Endodermal cell (in vitro differentiated cells): ENCODE data around the gene CCDC152. TPM values are rescaled to one million over a fixed set of nuclear protein-coding genes. Genes with fewer than 3 reads are reported as not detected.
A peak's percentile ranks its signal among the peaks of the same experiment; 100 is the strongest.
"Not testable (repeated sequence)": the region's sequence is repeated elsewhere in the genome, so short reads cannot be mapped to it uniquely, and the experiment has no call there.

Source experiments
- DNase-seq: peaks from one replicate; pipeline ENCODE4 v3.0.0-alpha.2; 2017
- H3K27ac ChIP-seq: 2 replicates; pipeline ENCODE4 v1.5.1; 2013; ENCODE audit warnings: mild to moderate bottlenecking, low read depth, low read length, moderate library complexity
- H3K27me3 ChIP-seq: 2 replicates; pipeline ENCODE4 v1.6.1; 2013; ENCODE audit warnings: mild to moderate bottlenecking, low read length, moderate library complexity; ENCODE audit not compliant: insufficient read depth, control insufficient read depth, poor library complexity, severe bottlenecking
- H3K36me3 ChIP-seq: 2 replicates; pipeline ENCODE4 v1.7.0; 2013; ENCODE audit warnings: mild to moderate bottlenecking, low read length, moderate library complexity; ENCODE audit not compliant: control insufficient read depth, insufficient read depth
- H3K4me1 ChIP-seq: one replicate; pipeline ENCODE4 v1.7.0; 2013; ENCODE audit warnings: low read length; ENCODE audit not compliant: control insufficient read depth, insufficient read depth
- H3K4me3 ChIP-seq: 2 replicates; pipeline ENCODE4 v1.5.1; 2013; ENCODE audit warnings: mild to moderate bottlenecking, low read length, moderate library complexity
- H3K9ac ChIP-seq: 2 replicates; pipeline ENCODE4 v1.6.1; 2013; ENCODE audit warnings: mild to moderate bottlenecking, low read length, moderate library complexity; ENCODE audit not compliant: poor library complexity, severe bottlenecking; ENCODE audit errors: extremely low read depth
- H3K9me3 ChIP-seq: 2 replicates; pipeline ENCODE4 v1.6.1; 2013; ENCODE audit warnings: mild to moderate bottlenecking, low read length, moderate library complexity; ENCODE audit not compliant: control insufficient read depth
- H3K27ac Mint-ChIP-seq: 2 replicates; pipeline ENCODE4 v1.8.0; 2020; ENCODE audit warnings: mixed read lengths
- H3K27me3 Mint-ChIP-seq: 2 replicates; pipeline ENCODE4 v1.8.0; 2021; ENCODE audit warnings: mild to moderate bottlenecking, mixed read lengths; ENCODE audit not compliant: insufficient read depth
- H3K36me3 Mint-ChIP-seq: 2 replicates; pipeline ENCODE4 v1.8.0; 2020; ENCODE audit warnings: low read depth, mixed read lengths
- H3K4me1 Mint-ChIP-seq: 2 replicates; pipeline ENCODE4 v1.8.0; 2020; ENCODE audit warnings: mixed read lengths
- H3K4me3 Mint-ChIP-seq: 2 replicates; pipeline ENCODE4 v1.8.0; 2020; ENCODE audit warnings: mild to moderate bottlenecking, moderate library complexity, mixed read lengths
- H3K9me3 Mint-ChIP-seq: 2 replicates; pipeline ENCODE4 v1.8.0; 2020; ENCODE audit warnings: mild to moderate bottlenecking, mixed read lengths
- WGBS, 2 experiments: methylation state at CpG; one replicate each; pipeline versions ENCODE4 v1.1.5 to v1.1.7; 2013; ENCODE audit warnings: missing lambda C conversion rate in 2 of 2, mixed read lengths in 1 of 2; ENCODE audit not compliant: insufficient coverage in 1 of 2, insufficient read length in 1 of 2; 5-methylcytosine and 5-hydroxymethylcytosine counted together
- total RNA-seq, 2 donors: library from RNA; stranded (reverse); fragmentation: NEBNext Ultra II Directional in 1 of 2; extraction: Animal tissue kit (Norgen Biotek cat#: 25700) in 1 of 2; gene quantifications; 2 replicates in 1 of 2; 3 replicates in 1 of 2; pipeline ENCODE4 v1.2.1, GENCODE V29; 2021
- TF ChIP-seq, protein P1 (sequence below): fragments of 200-600 bp; sonication (generic); conservative IDR thresholded peaks from 2 replicates; pipeline ENCODE4 v1.5.0; 2021; ENCODE audit warnings: antibody characterized with exemption, mild to moderate bottlenecking

The CCDC152 gene
- total RNA-seq, 2 donors from 2014 or later, result 4.7 to 13.9 TPM

DNA sequence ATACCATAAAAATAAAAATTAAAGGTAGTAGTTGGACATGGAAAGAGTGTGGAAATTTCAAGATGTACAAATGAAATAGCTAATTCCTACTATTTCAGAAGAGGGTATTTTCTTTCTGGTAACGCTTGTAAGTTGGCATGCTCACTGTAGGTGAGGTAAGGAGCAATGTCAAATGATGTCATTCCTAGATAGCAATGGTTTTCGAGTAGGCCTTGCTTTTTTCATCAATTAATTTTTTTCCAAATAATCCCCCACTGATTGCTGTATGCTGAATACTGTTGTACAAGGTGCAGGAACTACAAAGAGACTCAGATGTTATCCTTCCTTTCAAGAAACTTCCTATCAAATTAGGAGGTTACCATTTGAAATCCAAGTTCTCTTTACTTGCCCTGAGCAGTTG lies 56.0 kb downstream of the CCDC152 start:
- Mint-ChIP-seq H3K4me3 (no peak overlapping the region), H3K27ac (peak overlapping the region; percentile 88), H3K4me1 (peaks cover 50% of the 10 kb centered on the region), H3K36me3 (peaks cover 14% of the 10 kb centered on the region), H3K27me3 (no peaks in the 10 kb centered on the region), H3K9me3 (no peaks in the 10 kb centered on the region)
- Histone ChIP-seq H3K36me3 (no peaks in the 10 kb centered on the region), H3K27me3 (no peaks in the 10 kb centered on the region), H3K27ac (peak overlapping the region; percentile 50), H3K4me1 (peaks cover 13% of the 10 kb centered on the region), H3K9me3 (no peaks in the 10 kb centered on the region), H3K4me3 (peak overlapping the region; percentile 82), H3K9ac (no peak overlapping the region)
- no peak for DNase-seq
- TF ChIP-seq, protein P1, sequence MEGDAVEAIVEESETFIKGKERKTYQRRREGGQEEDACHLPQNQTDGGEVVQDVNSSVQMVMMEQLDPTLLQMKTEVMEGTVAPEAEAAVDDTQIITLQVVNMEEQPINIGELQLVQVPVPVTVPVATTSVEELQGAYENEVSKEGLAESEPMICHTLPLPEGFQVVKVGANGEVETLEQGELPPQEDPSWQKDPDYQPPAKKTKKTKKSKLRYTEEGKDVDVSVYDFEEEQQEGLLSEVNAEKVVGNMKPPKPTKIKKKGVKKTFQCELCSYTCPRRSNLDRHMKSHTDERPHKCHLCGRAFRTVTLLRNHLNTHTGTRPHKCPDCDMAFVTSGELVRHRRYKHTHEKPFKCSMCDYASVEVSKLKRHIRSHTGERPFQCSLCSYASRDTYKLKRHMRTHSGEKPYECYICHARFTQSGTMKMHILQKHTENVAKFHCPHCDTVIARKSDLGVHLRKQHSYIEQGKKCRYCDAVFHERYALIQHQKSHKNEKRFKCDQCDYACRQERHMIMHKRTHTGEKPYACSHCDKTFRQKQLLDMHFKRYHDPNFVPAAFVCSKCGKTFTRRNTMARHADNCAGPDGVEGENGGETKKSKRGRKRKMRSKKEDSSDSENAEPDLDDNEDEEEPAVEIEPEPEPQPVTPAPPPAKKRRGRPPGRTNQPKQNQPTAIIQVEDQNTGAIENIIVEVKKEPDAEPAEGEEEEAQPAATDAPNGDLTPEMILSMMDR, result no peak
- 77% methylated on average over 2 of the region's 2 CpGs; no CpG with 5 or more reads in 1 of the 2 experiments for WGBS, 2 experiments

DNA sequence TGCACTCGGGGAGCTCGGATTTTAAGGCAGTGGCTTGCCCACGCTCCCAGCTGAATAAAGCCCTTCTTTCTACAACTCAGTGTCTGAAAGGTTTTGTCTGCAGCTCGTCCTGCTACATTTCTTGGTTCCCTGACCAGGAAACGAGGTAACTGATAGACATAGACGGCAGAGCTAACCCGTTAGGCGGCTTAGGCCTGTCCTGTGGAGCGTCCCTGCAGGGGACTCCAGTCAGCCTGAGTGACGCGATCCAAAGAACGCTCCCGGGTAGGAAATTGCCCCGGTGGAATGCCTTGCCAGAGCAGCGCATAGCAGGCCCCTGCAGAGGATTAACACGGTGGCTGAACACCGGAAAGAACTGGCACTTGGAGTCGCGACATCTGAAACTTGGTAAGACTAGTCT lies 56.9 kb downstream of the CCDC152 start:
- DNase-seq, result peak; percentile 94
- WGBS, 2 experiments, result 38 to 40% methylated on average over 16 to 19 of the region's 19 CpGs
- Histone ChIP-seq H3K9me3 (no peaks in the 10 kb centered on the region), H3K9ac (no peak overlapping the region), H3K27me3 (no peaks in the 10 kb centered on the region), H3K27ac (peak overlapping the region; percentile 81), H3K4me1 (peaks cover 13% of the 10 kb centered on the region), H3K36me3 (no peaks in the 10 kb centered on the region), H3K4me3 (no peak overlapping the region)
- Mint-ChIP-seq H3K4me3 (peak overlapping the region; percentile 21), H3K36me3 (peaks cover 6% of the 10 kb centered on the region), H3K27ac (peak overlapping the region; percentile 88), H3K27me3 (no peaks in the 10 kb centered on the region), H3K9me3 (no peaks in the 10 kb centered on the region), H3K4me1 (peaks cover 45% of the 10 kb centered on the region)
- TF ChIP-seq, protein P1, result no peak

DNA sequence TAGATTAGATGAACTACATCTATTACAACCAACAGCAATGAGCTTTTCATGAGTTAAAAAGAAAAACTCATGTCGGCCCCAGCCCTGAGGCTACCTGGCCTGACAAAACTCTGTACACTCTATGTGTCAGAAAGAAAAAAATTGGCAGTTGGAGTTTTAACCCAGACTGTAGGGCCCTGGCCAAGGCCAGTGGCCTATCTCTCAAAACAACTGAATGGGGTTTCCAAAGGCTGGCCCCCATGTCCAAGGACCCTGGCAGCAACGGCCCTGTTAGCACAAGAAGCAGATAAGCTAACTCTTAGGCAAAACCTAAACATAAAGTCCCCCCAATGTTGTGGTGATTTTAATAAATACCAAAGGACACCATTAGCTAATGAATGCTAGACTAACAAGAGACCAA lies 59.9 kb downstream of the CCDC152 start:
- H3K9me3 ChIP-seq, H3K9me3 Mint-ChIP-seq, DNase-seq, H3K4me3 ChIP-seq, H3K36me3 ChIP-seq, H3K36me3 Mint-ChIP-seq, H3K27me3 ChIP-seq, H3K27me3 Mint-ChIP-seq, H3K4me3 Mint-ChIP-seq, H3K9ac ChIP-seq, H3K27ac Mint-ChIP-seq, H3K27ac ChIP-seq: not testable (repeated sequence)
- peaks cover 17% of the 10 kb centered on the region for H3K4me1 ChIP-seq
- 91% methylated on average over 2 of the region's 2 CpGs; no CpG with 5 or more reads in 1 of the 2 experiments for WGBS, 2 experiments
- H3K4me1 Mint-ChIP-seq, result peaks cover 25% of the 10 kb centered on the region

DNA sequence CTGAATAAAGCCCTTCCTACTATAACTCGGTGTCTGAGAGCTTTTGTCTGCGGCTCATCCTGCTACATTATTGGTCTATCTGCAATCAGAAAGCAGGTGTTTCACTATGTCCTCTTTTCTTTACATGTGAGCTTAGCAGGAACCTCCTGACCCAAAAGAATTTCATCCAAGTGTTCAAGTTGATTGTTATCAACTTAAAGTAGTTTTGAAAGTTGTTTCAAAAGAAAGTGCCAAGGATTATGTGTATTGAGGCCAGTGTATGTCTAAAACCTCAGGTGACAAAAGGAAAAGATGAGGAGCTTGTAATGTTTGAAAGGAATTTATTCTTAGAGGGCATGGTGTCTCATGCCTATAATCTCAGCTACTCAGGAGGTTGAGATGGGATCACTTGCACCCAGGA lies 63.1 kb downstream of the CCDC152 start:
- no peaks in the 10 kb centered on the region for H3K36me3 Mint-ChIP-seq
- H3K27me3 ChIP-seq, result no peaks in the 10 kb centered on the region
- WGBS, 2 experiments, result 62 to 70% methylated on average over 2 of the region's 2 CpGs
- H3K36me3 ChIP-seq, result no peaks in the 10 kb centered on the region
- no peak for DNase-seq
- no peak overlapping the region for H3K4me3 Mint-ChIP-seq
- H3K9me3 ChIP-seq, result no peaks in the 10 kb centered on the region
- H3K9ac ChIP-seq, result no peak overlapping the region
- no peaks in the 10 kb centered on the region for H3K27me3 Mint-ChIP-seq
- H3K4me3 ChIP-seq, result no peak overlapping the region
- H3K4me1 Mint-ChIP-seq, result peaks cover 7% of the 10 kb centered on the region
- no peak overlapping the region for H3K27ac ChIP-seq
- H3K4me1 ChIP-seq, result peaks cover 4% of the 10 kb centered on the region
- TF ChIP-seq, protein P1, result no peak
- H3K27ac Mint-ChIP-seq, result no peak overlapping the region
- no peaks in the 10 kb centered on the region for H3K9me3 Mint-ChIP-seq
